Right atrium auricular region (tissue), 2 donors: ENCODE measurements around the gene WNT2B. TPM values are rescaled to one million over a fixed set of nuclear protein-coding genes. Genes with fewer than 3 reads are reported as not detected.
"Not testable (repeated sequence)": the region's sequence is repeated elsewhere in the genome, so short reads cannot be mapped to it uniquely, and the experiment has no call there.

Source experiments
- DNase-seq: peaks from one replicate; pipeline ENCODE4 v3.0.0-alpha.2; 2019; ENCODE audit warnings: low spot score
- H3K27ac ChIP-seq, 2 donors: fragments of 200-600 bp; sonication (generic); 1 replicate in 1 of 2; 2 replicates in 1 of 2; pipeline ENCODE4 v1.5.1; 2016 to 2019
- H3K27me3 ChIP-seq, 2 donors: fragments of 200-600 bp; sonication (generic); one replicate each; pipeline versions ENCODE4 v1.5.1 to v1.6.0; 2017 to 2019
- H3K36me3 ChIP-seq: fragments of 200-600 bp; sonication (generic); one replicate; pipeline ENCODE4 v1.5.1; 2016
- H3K4me1 ChIP-seq, 2 donors: fragments of 200-600 bp; sonication (generic); one replicate each; pipeline versions ENCODE4 v1.5.1 to v1.6.0; 2017 to 2019
- H3K4me3 ChIP-seq, 2 donors: fragments of 200-600 bp; sonication (generic); 1 replicate in 1 of 2; 2 replicates in 1 of 2; pipeline ENCODE4 v1.5.1; 2017 to 2019; ENCODE audit warnings: mild to moderate bottlenecking in 1 of 2, moderate library complexity in 1 of 2
- H3K9me3 ChIP-seq, 2 donors: fragments of 200-600 bp; sonication (generic); one replicate each; pipeline ENCODE4 v1.5.1; 2019
- CTCF ChIP-seq, 2 donors: fragments of 200-600 bp; sonication (generic); IDR thresholded peaks; one replicate each; pipeline ENCODE4 v1.5.1; 2019; ENCODE audit warnings: antibody characterized with exemption in 2 of 2
- total RNA-seq, 2 donors: library from RNA; depleted of rRNA; stranded (reverse); fragments of >200 nt; gene quantifications; one replicate each; pipeline ENCODE4 v1.1.0, GENCODE V29; 2016

Gene WNT2B
- total RNA-seq, 2 donors from 2014 or later: 4.8 to 18.6 TPM

- Histone ChIP-seq H3K36me3 (no peaks in the 10 kb centered on the region), H3K27me3 (no peaks in the 10 kb centered on the region), H3K27ac (peak overlapping the region; percentile 71 to 78), H3K4me3 (no peak overlapping the region), H3K9me3 (no peaks in the 10 kb centered on the region), H3K4me1 (peaks cover 0 to 22% of the 10 kb centered on the region in 2 donors)
- TF ChIP-seq CTCF (IDR thresholded peaks at IDR 0.05): no peak
- DNase-seq: no peak
These were observed 43.6 kb upstream of the WNT2B start for GRCh38 chr1:112465122-112465521.

DNA sequence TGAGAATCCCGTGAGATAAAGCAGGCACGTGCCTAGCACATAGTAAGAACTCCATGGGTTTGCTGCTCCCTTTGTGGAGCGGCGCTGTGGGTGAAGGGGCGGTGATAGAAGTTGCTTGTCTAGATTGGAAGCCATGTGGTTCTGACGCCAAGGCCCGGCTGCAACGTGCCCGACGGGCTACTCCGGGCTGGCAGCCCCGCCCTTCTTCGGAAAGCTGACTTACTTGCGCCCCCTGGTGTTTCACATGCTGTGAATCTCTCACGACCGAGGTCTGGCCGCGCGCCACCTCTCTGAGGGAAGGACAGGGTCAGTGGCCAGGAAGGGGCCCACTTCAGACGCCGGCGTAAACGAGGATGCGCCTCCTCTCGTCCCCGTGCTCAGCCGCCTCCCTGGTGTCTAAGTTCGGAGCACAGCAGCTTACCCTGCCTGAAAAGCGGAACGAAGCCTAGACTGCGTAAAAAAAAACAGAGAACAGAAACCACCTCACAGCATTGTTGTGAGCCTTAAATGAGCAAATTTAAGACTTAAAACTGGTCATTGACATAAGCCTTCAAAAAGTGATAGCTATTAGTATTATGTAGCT lies 42.6 kb upstream of the WNT2B start:
- H3K27me3 ChIP-seq: no peaks in the 10 kb centered on the region
- DNase-seq: peak; percentile 97
- H3K36me3 ChIP-seq: no peaks in the 10 kb centered on the region
- peak overlapping the region; percentile 24 to 46 for H3K4me3 ChIP-seq
- peak overlapping the region; percentile 71 to 78 for H3K27ac ChIP-seq
- H3K9me3 ChIP-seq: no peaks in the 10 kb centered on the region
- peak; percentile 73 to 88 for TF ChIP-seq CTCF (IDR thresholded peaks at IDR 0.05)
- H3K4me1 ChIP-seq: peaks cover 0 to 21% of the 10 kb centered on the region in 2 donors

GRCh38 chr1:112470324-112470723 lies 38.4 kb upstream of the WNT2B start:
- not testable (repeated sequence) for DNase-seq, H3K4me3 ChIP-seq, H3K9me3 ChIP-seq, H3K27ac ChIP-seq, H3K27me3 ChIP-seq, H3K36me3 ChIP-seq
- peaks cover 0 to 15% of the 10 kb centered on the region in 2 donors for H3K4me1 ChIP-seq

DNA sequence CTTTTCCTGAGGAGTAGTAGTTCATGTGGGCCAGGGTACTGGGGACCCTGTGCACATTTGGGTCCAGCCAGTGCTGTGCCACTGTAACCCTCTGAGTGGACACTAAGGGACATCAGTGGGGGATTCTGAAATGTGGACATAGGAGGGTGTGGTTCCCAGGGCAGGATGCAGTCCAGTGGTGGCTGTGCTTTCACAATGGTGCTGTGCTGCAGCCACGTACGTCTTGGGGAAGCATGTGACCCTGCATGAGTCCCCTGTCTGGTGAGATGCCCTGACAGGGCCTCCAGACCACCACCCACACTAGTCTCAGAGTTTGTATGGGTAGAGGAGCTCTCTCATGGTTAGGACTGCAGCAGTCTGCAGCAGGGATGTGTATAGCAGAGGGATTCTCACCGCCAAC lies 37.8 kb upstream of the WNT2B start:
- Histone ChIP-seq H3K4me1 (peaks cover 0 to 9% of the 10 kb centered on the region in 2 donors), H3K36me3 (no peaks in the 10 kb centered on the region), H3K27ac (no peak overlapping the region), H3K4me3 (no peak overlapping the region), H3K27me3 (no peaks in the 10 kb centered on the region), H3K9me3 (no peaks in the 10 kb centered on the region)
- no peak for TF ChIP-seq CTCF (IDR thresholded peaks at IDR 0.05)
- no peak for DNase-seq

DNA sequence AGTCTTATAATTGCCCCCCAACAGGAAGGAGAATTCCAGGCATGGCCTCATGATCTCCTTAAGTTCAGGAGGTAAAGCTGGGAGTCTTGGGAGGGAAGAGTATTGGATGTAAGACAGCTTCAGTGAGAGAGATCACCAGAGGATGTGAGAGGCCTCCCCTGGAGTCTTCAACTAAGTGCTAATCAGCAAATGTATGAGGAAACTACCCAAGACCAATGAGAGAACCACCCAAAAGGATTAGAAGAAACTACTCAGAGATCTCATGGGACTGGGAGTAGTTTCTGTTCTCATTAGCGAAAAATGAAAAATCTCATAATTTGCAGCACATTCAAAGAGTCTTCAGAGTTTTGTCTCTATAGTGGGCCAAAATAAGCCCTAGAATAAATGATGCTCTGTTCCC lies 36.6 kb upstream of the WNT2B start:
- H3K9me3 ChIP-seq: peaks cover 2 to 5% of the 10 kb centered on the region in 2 donors
- no peak overlapping the region for H3K4me3 ChIP-seq
- no peak overlapping the region for H3K27ac ChIP-seq
- no peaks in the 10 kb centered on the region for H3K36me3 ChIP-seq
- no peaks in the 10 kb centered on the region for H3K4me1 ChIP-seq
- no peak for TF ChIP-seq CTCF (IDR thresholded peaks at IDR 0.05)
- DNase-seq: no peak
- H3K27me3 ChIP-seq: no peaks in the 10 kb centered on the region

DNA sequence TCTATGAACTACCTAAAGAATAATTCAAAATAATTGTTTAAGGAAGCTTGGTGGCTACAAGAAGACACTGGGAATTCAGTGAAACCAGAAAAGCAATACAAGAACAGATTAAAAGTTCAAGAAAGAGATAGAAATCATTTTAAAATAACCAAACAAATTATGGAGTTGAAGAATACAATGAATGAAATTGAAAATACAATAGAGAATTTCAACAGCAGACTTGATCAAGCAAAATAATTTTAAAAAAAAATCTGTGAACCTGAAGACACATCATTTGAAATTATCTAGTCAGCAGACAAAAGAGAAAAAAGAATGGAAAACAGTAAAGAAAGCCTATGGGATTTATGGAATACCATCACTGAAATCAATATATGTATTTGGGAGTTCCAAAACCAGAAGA lies 31.2 kb upstream of the WNT2B start:
- H3K36me3 ChIP-seq: no peaks in the 10 kb centered on the region
- H3K9me3 ChIP-seq: peaks cover 4 to 17% of the 10 kb centered on the region in 2 donors
- H3K27ac ChIP-seq: no peak overlapping the region
- DNase-seq: no peak
- H3K4me3 ChIP-seq: no peak overlapping the region
- no peaks in the 10 kb centered on the region for H3K27me3 ChIP-seq
- no peaks in the 10 kb centered on the region for H3K4me1 ChIP-seq
- no peak for TF ChIP-seq CTCF (IDR thresholded peaks at IDR 0.05)
